Measurements from ENCODE around the gene MBD6. TPM values are rescaled to one million over a fixed set of nuclear protein-coding genes. Genes with fewer than 3 reads are reported as not detected.

The MBD6 gene
- total and polyA plus RNA-seq, 4 experiments from 2014 or later, result 0.16 to 103 (median 50.0) TPM

- intact Hi-C loops (cut with micrococcal nuclease), result no loop called here
- Histone ChIP-seq H3K27ac (ENCODE audit: low read depth, low read length) (no peak overlapping the region), H3K36me3 (ENCODE audit: insufficient read depth, low read length) (peaks cover 66% of the 10 kb centered on the region), H3K4me3 (ENCODE audit: low read length in 2 of 2) (no peak overlapping the region), H3K9me3 (ENCODE audit: control insufficient read depth in 1 of 2, low read length in 2 of 2) (no peaks in the 10 kb centered on the region), H3K27me3 (ENCODE audit: insufficient read depth, low read length) (no peaks in the 10 kb centered on the region), H3K4me1 (ENCODE audit: insufficient read depth, low read length) (no peaks in the 10 kb centered on the region)
- Mint-ChIP-seq H3K4me1 (peaks cover 0 to 4% (median 0%) of the 10 kb centered on the region in 4 donors), H3K27ac (no peak overlapping the region), H3K27me3 (no peaks in the 10 kb centered on the region), H3K4me3 (no peak overlapping the region), H3K36me3 (peaks cover 31 to 76% of the 10 kb centered on the region in 2 donors), H3K9me3 (no peaks in the 10 kb centered on the region)
- CTCF ChIA-PET (ENCODE audit: partially characterized antibody), result interaction anchor here (1.6 kb wide), 1 partner anchor 74 kb away, joined by 3 read pairs; the partner anchor contains the start of gene GLI1
- POLR2A ChIA-PET (ENCODE audit: partially characterized antibody), result interaction anchor here (1.4 to 2.4 kb wide), 2 partner anchors 10 to 13 kb away, joined by 9 to 11 read pairs; partner anchors contain the start of gene DDIT3
- no peak for DNase-seq
These were observed 10.5 kb downstream of the MBD6 start for GRCh38 chr12:57533108-57533507.

- Histone ChIP-seq H3K27me3 (ENCODE audit: insufficient read depth, low read length) (no peaks in the 10 kb centered on the region), H3K36me3 (ENCODE audit: insufficient read depth, low read length) (peaks cover 59% of the 10 kb centered on the region), H3K9me3 (ENCODE audit: control insufficient read depth in 1 of 2, low read length in 2 of 2) (no peaks in the 10 kb centered on the region), H3K27ac (ENCODE audit: low read depth, low read length) (no peak overlapping the region), H3K4me3 (ENCODE audit: low read length in 2 of 2) (no peak overlapping the region), H3K4me1 (ENCODE audit: insufficient read depth, low read length) (no peaks in the 10 kb centered on the region)
- POLR2A ChIA-PET (ENCODE audit: partially characterized antibody), result interaction anchor here (0.9 to 1.3 kb wide), 2 partner anchors 9 to 14 kb away, joined by 3 read pairs; partner anchors contain the start of gene DDIT3
- Mint-ChIP-seq H3K4me1 (peaks cover 0 to 4% (median 0%) of the 10 kb centered on the region in 4 donors), H3K36me3 (peaks cover 31 to 76% of the 10 kb centered on the region in 2 donors), H3K4me3 (no peak overlapping the region), H3K9me3 (no peaks in the 10 kb centered on the region), H3K27me3 (no peaks in the 10 kb centered on the region), H3K27ac (no peak overlapping the region)
- no peak for DNase-seq
- CTCF ChIA-PET (ENCODE audit: partially characterized antibody), result interaction anchor here (1.0 kb wide), 1 partner anchor 51 kb away, joined by 3 read pairs; no protein-coding TSS in a partner anchor
- intact Hi-C loops (cut with micrococcal nuclease), result no loop called here
These were observed 11.6 kb downstream of the MBD6 start for GRCh38 chr12:57534250-57534649.

GRCh38 chr12:57534991-57535543 is 12.4 kb downstream of the MBD6 start:
- no peaks in the 10 kb centered on the region for H3K9me3 ChIP-seq (ENCODE audit: control insufficient read depth in 1 of 2, low read length in 2 of 2)
- no peak for DNase-seq
- no peaks in the 10 kb centered on the region for H3K4me1 ChIP-seq (ENCODE audit: insufficient read depth, low read length)
- Mint-ChIP-seq H3K4me1 (no peaks in the 10 kb centered on the region), H3K9me3 (no peaks in the 10 kb centered on the region), H3K4me3 (no peak overlapping the region), H3K27me3 (no peaks in the 10 kb centered on the region), H3K27ac (peak overlapping the region in 5 of 7 donors; percentile 0 to 86 (median 9)), H3K36me3 (peaks cover 31 to 71% of the 10 kb centered on the region in 2 donors)
- peaks cover 52% of the 10 kb centered on the region for H3K36me3 ChIP-seq (ENCODE audit: insufficient read depth, low read length)
- ChIA-PET POLR2A (ENCODE audit: partially characterized antibody) (interaction anchor here (1.3 kb wide), 1 partner anchor 8 kb away, joined by 3 read pairs; no protein-coding TSS in a partner anchor), CTCF (ENCODE audit: partially characterized antibody) (interaction anchor here (1.0 to 1.2 kb wide), 2 partner anchors 11 to 50 kb away, joined by 3 read pairs; no protein-coding TSS in a partner anchor)
- no peak overlapping the region for H3K27ac ChIP-seq (ENCODE audit: low read depth, low read length)
- no peaks in the 10 kb centered on the region for H3K27me3 ChIP-seq (ENCODE audit: insufficient read depth, low read length)
- H3K4me3 ChIP-seq (ENCODE audit: low read length in 2 of 2), result no peak overlapping the region
- intact Hi-C loops (cut with micrococcal nuclease), result no loop called here

GRCh38 chr12:57535764-57536596 is 13.4 kb downstream of the MBD6 start:
- Mint-ChIP-seq H3K36me3 (peaks cover 32 to 71% of the 10 kb centered on the region in 2 donors), H3K27ac (peak overlapping the region in 4 of 7 donors; percentile 48 to 86 (median 68)), H3K4me1 (peaks cover 0 to 2% (median 0%) of the 10 kb centered on the region in 4 donors), H3K9me3 (no peaks in the 10 kb centered on the region), H3K27me3 (no peaks in the 10 kb centered on the region), H3K4me3 (no peak overlapping the region)
- Histone ChIP-seq H3K27ac (ENCODE audit: low read depth, low read length) (no peak overlapping the region), H3K4me1 (ENCODE audit: insufficient read depth, low read length) (no peaks in the 10 kb centered on the region), H3K36me3 (ENCODE audit: insufficient read depth, low read length) (peaks cover 43% of the 10 kb centered on the region), H3K4me3 (ENCODE audit: low read length in 2 of 2) (no peak overlapping the region), H3K27me3 (ENCODE audit: insufficient read depth, low read length) (no peaks in the 10 kb centered on the region), H3K9me3 (ENCODE audit: control insufficient read depth in 1 of 2, low read length in 2 of 2) (no peaks in the 10 kb centered on the region)
- POLR2A ChIA-PET (ENCODE audit: partially characterized antibody), result no interaction called here
- CTCF ChIA-PET (ENCODE audit: partially characterized antibody), result interaction anchor here (1.2 kb wide), 1 partner anchor 10 kb away, joined by 3 read pairs; no protein-coding TSS in a partner anchor
- intact Hi-C loops (cut with micrococcal nuclease), result no loop called here
- no peak for DNase-seq

GRCh38 chr12:57536597-57536942 is 13.9 kb downstream of the MBD6 start:
- H3K4me3 ChIP-seq (ENCODE audit: low read length in 2 of 2), result no peak overlapping the region
- peaks cover 33 to 70% of the 10 kb centered on the region in 2 donors for H3K36me3 Mint-ChIP-seq
- H3K4me1 Mint-ChIP-seq, result peaks cover 0 to 5% (median 0%) of the 10 kb centered on the region in 4 donors
- POLR2A ChIA-PET (ENCODE audit: partially characterized antibody), result no interaction called here
- no peaks in the 10 kb centered on the region for H3K4me1 ChIP-seq (ENCODE audit: insufficient read depth, low read length)
- no peak overlapping the region for H3K4me3 Mint-ChIP-seq
- intact Hi-C loops (cut with micrococcal nuclease), result no loop called here
- H3K27ac Mint-ChIP-seq, result peak overlapping the region in 3 of 7 donors; percentile 37 to 61 (median 48)
- no peaks in the 10 kb centered on the region for H3K9me3 ChIP-seq (ENCODE audit: control insufficient read depth in 1 of 2, low read length in 2 of 2)
- H3K27me3 ChIP-seq (ENCODE audit: insufficient read depth, low read length), result no peaks in the 10 kb centered on the region
- no peaks in the 10 kb centered on the region for H3K9me3 Mint-ChIP-seq
- no peak for DNase-seq
- no peaks in the 10 kb centered on the region for H3K27me3 Mint-ChIP-seq
- CTCF ChIA-PET (ENCODE audit: partially characterized antibody), result interaction anchor here (1.1 to 1.2 kb wide), 2 partner anchors 10 to 78 kb away, joined by 3 to 4 read pairs; partner anchors contain the start of gene GLI1
- no peak overlapping the region for H3K27ac ChIP-seq (ENCODE audit: low read depth, low read length)
- peaks cover 39% of the 10 kb centered on the region for H3K36me3 ChIP-seq (ENCODE audit: insufficient read depth, low read length)

- intact Hi-C loops (cut with micrococcal nuclease), result no loop called here
- Histone ChIP-seq H3K36me3 (ENCODE audit: insufficient read depth, low read length) (peaks cover 15% of the 10 kb centered on the region), H3K27me3 (ENCODE audit: insufficient read depth, low read length) (no peaks in the 10 kb centered on the region), H3K27ac (ENCODE audit: low read depth, low read length) (no peak overlapping the region), H3K4me1 (ENCODE audit: insufficient read depth, low read length) (no peaks in the 10 kb centered on the region), H3K9me3 (ENCODE audit: control insufficient read depth in 1 of 2, low read length in 2 of 2) (no peaks in the 10 kb centered on the region), H3K4me3 (ENCODE audit: low read length in 2 of 2) (no peak overlapping the region)
- H3K36me3 Mint-ChIP-seq, result peaks cover 14 to 48% of the 10 kb centered on the region in 2 donors
- no peaks in the 10 kb centered on the region for H3K27me3 Mint-ChIP-seq
- ChIA-PET POLR2A (ENCODE audit: partially characterized antibody) (interaction anchor here (1.1 to 2.1 kb wide), 3 partner anchors 9 to 13 kb away, joined by 4 to 6 read pairs (median 6); no protein-coding TSS in a partner anchor), CTCF (ENCODE audit: partially characterized antibody) (interaction anchor here (0.8 to 1.5 kb wide), 3 partner anchors 44 to 94 kb away, joined by 3 to 6 read pairs (median 4); partner anchors contain the start of gene B4GALNT1)
- H3K27ac Mint-ChIP-seq, result peak overlapping the region in 2 of 7 donors; percentile 5 to 68
- H3K4me1 Mint-ChIP-seq, result peaks cover 0 to 11% (median 6%) of the 10 kb centered on the region in 4 donors
- no peak overlapping the region for H3K4me3 Mint-ChIP-seq
- no peak for DNase-seq
- no peaks in the 10 kb centered on the region for H3K9me3 Mint-ChIP-seq
These were observed 16.6 kb downstream of the MBD6 start for GRCh38 chr12:57539134-57539768.
